Kidney glomerular epithelial cell (primary cell): ENCODE results near the gene TMEM106C.

Experiments
- DNase-seq: peaks from one replicate; lab custom pipeline; 2025; lab: John Stamatoyannopoulos, UW

TMEM106C gene

GRCh38 chr12:47963340-47964040, at the start of gene TMEM106C:
Gene TMEM106C (plus strand): TSS chr12:47963596. CDS start chr12:47964237, 641 bp downstream.
- DNase-seq, result peak; percentile 89

- no peak for DNase-seq
Measured at GRCh38 chr12:47920913-47921312, 42.5 kb upstream of the TMEM106C start.

GRCh38 chr12:47921907-47922306, 41.5 kb upstream of the TMEM106C start:
- no peak for DNase-seq

GRCh38 chr12:47927346-47927745, 36.0 kb upstream of the TMEM106C start:
- no peak for DNase-seq

- no peak for DNase-seq
Measured at GRCh38 chr12:47930634-47931033, 32.8 kb upstream of the TMEM106C start.

- no peak for DNase-seq
Measured at GRCh38 chr12:47931187-47931586, 32.2 kb upstream of the TMEM106C start.

GRCh38 chr12:47935184-47935583, 28.2 kb upstream of the TMEM106C start:
- no peak for DNase-seq

GRCh38 chr12:47938093-47938492, 25.3 kb upstream of the TMEM106C start:
- DNase-seq, result no peak

GRCh38 chr12:47938594-47938993, 24.8 kb upstream of the TMEM106C start:
- DNase-seq, result no peak

GRCh38 chr12:47939009-47939601, 24.3 kb upstream of the TMEM106C start:
- no peak for DNase-seq

GRCh38 chr12:47940773-47941474, 22.5 kb upstream of the TMEM106C start:
- no peak for DNase-seq

GRCh38 chr12:47941475-47941780, 22.0 kb upstream of the TMEM106C start:
- DNase-seq, result no peak

- DNase-seq, result no peak
Measured at GRCh38 chr12:47941871-47942613, 21.4 kb upstream of the TMEM106C start.

- DNase-seq, result no peak
Measured at GRCh38 chr12:47942614-47943225, 20.7 kb upstream of the TMEM106C start.

- no peak for DNase-seq
Measured at GRCh38 chr12:47943623-47944340, 19.6 kb upstream of the TMEM106C start.

- no peak for DNase-seq
Measured at GRCh38 chr12:47944685-47945340, 18.6 kb upstream of the TMEM106C start.

GRCh38 chr12:47945341-47945728, 18.1 kb upstream of the TMEM106C start:
- no peak for DNase-seq

GRCh38 chr12:47946413-47947323, 16.7 kb upstream of the TMEM106C start:
- DNase-seq, result peak; percentile 19

- DNase-seq, result no peak
Measured at GRCh38 chr12:47947341-47947740, 16.1 kb upstream of the TMEM106C start.
